NCI-H1694 treated with DMSO at 0.1 percent for 48 hours (cell line): ENCODE results near the gene MAP2K4.
"Not testable (repeated sequence)": the region's sequence is repeated elsewhere in the genome, so short reads cannot be mapped to it uniquely, and the experiment has no call there.

ENCODE experiments used
- DNase-seq: peaks from one replicate; lab custom pipeline; 2025; lab: John Stamatoyannopoulos, UW

MAP2K4 gene

DNA sequence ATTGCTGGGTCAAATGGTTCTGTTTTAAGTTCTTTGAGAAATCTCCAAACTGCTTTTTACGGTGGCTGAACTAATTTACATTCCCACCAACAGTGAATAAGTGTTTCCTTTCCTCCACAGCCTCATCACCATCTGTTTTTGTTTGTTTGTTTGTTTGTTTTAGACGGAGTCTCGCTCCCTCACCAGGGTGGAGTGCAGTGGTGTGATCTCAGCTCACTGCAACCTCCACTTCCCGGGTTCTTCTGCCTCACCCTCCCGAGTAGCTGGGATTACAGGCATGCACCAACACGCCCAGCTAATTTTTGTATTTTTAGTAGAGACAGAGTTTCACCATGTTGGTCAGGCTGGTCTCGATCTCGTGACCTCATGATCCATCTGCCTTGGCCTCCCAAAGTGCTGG is 141.5 kb downstream of the MAP2K4 start:
- not testable (repeated sequence) for DNase-seq

DNA sequence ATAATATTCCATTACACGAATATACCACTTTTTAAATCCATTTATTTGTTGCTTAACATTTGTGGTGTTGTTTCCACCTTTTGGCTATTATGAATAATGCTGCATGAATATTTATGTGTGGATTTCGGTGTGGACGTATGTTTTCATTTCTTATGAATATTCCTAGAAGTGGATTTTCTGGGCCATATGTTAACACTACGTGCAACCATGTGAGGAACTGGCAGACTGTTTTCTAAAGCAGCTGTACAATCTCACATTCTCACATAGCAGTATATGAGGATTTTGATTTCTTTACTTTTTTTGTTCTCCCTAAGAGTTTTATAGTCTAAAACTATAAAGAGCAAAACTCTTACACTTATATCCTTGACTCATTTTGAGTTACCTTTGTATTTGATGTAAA is 143.4 kb downstream of the MAP2K4 start:
- DNase-seq: no peak

DNA sequence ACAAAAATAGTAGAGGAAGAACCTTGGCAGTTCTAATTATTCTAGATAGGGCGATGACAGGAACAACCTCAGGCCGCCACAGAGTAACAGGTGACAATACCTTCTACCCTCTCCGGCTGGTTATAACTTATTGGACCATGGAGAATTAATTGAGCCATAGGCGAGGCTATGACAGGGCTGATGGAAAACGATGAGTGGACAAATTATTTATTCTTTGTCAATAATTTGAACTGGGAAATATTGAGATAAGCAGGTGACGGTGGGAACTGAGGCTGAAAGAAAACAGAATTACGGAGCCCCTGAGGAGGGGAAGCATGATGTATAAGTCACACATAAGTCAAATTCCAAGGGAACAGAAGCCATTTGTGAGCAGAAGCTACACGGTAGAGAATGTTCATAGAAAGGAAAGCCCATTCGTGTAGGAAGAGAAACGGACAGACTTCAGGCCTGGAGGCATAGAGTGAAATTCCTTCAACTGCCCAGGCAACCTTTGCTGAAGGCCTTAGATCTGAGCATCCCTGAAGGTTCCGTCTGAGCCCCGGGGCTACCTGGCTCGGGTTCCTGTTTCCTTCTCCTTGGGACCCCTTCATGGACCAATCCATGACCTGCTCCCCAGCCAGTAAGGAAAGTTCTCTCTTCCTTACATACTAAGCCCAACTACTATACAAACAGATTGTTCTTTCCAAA is 158.1 kb downstream of the MAP2K4 start:
- DNase-seq: no peak

DNA sequence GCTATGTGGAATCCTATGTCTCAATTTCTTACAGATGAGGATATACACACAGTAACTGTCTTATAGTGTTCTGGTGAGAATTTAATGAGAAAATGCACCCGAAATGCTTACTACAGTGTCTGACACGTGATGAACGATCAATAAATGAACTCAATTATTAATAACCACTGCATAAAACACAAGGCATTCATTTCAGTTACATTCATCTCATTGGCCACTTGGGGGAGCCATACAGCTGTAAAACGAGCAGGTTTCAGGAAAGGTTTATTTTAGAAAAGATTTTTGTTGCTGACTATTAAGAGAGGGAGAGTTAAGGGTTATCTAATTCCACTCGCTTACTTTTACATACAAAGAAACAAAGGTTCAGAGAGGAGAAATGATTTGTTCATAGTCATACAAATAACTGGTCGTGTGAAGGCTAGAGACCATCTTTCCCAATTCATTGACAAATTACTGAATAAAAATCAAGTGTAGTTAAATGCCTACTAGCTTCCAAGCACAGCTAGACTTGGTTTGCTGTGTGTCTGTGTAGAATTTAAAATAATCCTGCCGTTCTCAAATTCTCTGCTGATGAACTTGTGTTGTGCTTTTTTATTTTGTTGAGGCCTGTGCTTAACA is 160.1 kb downstream of the MAP2K4 start:
- DNase-seq: peak; percentile 31

DNA sequence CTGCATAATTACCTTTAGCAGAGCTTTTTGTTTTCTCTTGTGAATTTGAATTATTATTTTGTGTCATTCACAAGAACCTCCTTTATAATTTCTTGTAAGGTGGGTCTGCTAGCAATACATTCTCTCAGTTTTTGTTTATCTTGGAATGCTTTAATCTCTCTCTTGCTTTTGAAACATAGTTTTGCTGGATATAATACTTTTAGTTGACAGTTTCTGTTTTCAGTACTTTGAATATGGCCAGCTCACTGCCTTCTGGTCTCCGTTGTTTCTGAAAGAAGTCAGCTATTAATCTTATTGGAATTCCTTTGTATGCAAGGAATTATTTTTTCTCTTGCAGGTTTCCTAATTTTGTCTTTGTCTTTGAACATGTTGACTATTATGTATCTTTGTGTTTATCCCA is 167.0 kb downstream of the MAP2K4 start:
- DNase-seq: no peak

DNA sequence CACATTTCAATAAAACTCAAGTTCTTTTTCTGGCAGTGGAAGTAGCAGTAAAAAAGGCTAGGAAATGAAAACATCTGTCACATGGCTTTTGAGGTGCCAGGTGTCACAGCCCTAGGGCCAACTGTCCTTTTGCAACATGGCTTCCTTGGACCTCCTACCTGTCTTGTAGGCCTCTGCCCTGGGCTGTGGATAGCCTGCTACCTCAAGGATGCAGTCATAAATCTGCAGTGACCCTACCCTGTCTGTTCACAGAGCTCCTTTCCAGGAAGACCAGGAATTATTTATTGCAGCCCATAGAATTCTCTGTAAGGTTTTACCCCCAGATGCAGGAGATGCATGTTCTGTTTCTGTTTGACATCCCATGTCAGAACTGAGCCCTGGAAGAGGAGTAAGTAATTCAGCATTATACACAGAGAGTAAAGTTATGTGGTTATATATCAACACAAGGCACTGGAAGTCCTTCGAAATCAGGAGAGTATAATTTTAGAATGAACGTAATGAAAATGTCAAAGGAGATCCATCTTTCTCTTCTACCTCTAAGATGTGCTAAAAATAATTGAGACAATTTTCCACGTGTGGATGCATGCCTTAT is 172.6 kb downstream of the MAP2K4 start:
- no peak for DNase-seq
